Liver (tissue), 9 donors: ENCODE data around the gene MTIF2. TPM values are rescaled to one million over a fixed set of nuclear protein-coding genes. Genes with fewer than 3 reads are reported as not detected.

Experiments
- DNase-seq: peaks from one replicate; pipeline ENCODE4 v3.0.0-alpha.2; 2017; ENCODE audit warnings: low spot score
- H3K27ac ChIP-seq, 2 donors: one replicate each; pipeline ENCODE4 v1.7.0; 2013; ENCODE audit warnings: inconsistent platforms in 2 of 2, low read length in 2 of 2, control low read depth in 1 of 2, low read depth in 1 of 2, mild to moderate bottlenecking in 1 of 2
- H3K27me3 ChIP-seq, 4 donors: one replicate each; pipeline versions ENCODE4 v1.6.1 to v1.7.0; 2013; ENCODE audit warnings: low read length in 3 of 4, inconsistent platforms in 1 of 4, mild to moderate bottlenecking in 1 of 4, moderate library complexity in 1 of 4; ENCODE audit not compliant: control insufficient read depth in 4 of 4, insufficient read depth in 4 of 4
- H3K36me3 ChIP-seq, 4 donors: one replicate each; pipeline versions ENCODE4 v1.6.1 to v1.7.0; 2013; ENCODE audit warnings: low read length in 3 of 4, mild to moderate bottlenecking in 3 of 4, low read depth in 1 of 4, moderate library complexity in 1 of 4; ENCODE audit not compliant: control insufficient read depth in 4 of 4, insufficient read depth in 3 of 4
- H3K4me1 ChIP-seq, 4 donors: one replicate each; pipeline versions ENCODE4 v1.6.1 to v1.7.0; 2013; ENCODE audit warnings: low read length in 3 of 4, mild to moderate bottlenecking in 3 of 4, moderate library complexity in 1 of 4; ENCODE audit not compliant: control insufficient read depth in 4 of 4, insufficient read depth in 4 of 4
- H3K4me3 ChIP-seq, 3 donors: one replicate each; pipeline versions ENCODE4 v1.6.1 to v1.7.0; 2013; ENCODE audit warnings: low read length in 3 of 3, control low read depth in 1 of 3, low read depth in 1 of 3, mild to moderate bottlenecking in 1 of 3
- H3K9ac ChIP-seq, 2 donors: one replicate each; pipeline ENCODE4 v1.7.0; 2013; ENCODE audit warnings: low read length in 2 of 2, mild to moderate bottlenecking in 2 of 2, moderate library complexity in 2 of 2, control low read depth in 1 of 2, low read depth in 1 of 2
- H3K9me3 ChIP-seq, 4 donors: one replicate each; pipeline versions ENCODE4 v1.6.1 to v1.7.0; 2013; ENCODE audit warnings: low read length in 3 of 4; ENCODE audit not compliant: control insufficient read depth in 4 of 4
- FOXA2 ChIP-seq: IDR thresholded peaks from 2 replicates; pipeline ENCODE4 v1.6.1; 2016; ENCODE audit warnings: antibody characterized with exemption
- GABPA ChIP-seq, 2 donors: IDR thresholded peaks in 1 of 2; conservative IDR thresholded peaks in 1 of 2; 2 replicates each; pipeline ENCODE4 v1.6.1; 2016; ENCODE audit warnings: antibody characterized with exemption in 2 of 2, mild to moderate bottlenecking in 1 of 2, moderate library complexity in 1 of 2
- HNF4A ChIP-seq, 2 donors: conservative IDR thresholded peaks; 2 replicates each; pipeline ENCODE4 v1.6.1; 2016; ENCODE audit warnings: antibody characterized with exemption in 2 of 2, mild to moderate bottlenecking in 2 of 2
- HNF4G ChIP-seq: IDR thresholded peaks from 2 replicates; pipeline ENCODE4 v1.6.1; 2016; ENCODE audit warnings: antibody characterized with exemption
- JUND ChIP-seq, 2 donors: IDR thresholded peaks; 2 replicates each; pipeline ENCODE4 v1.6.1; 2016; ENCODE audit warnings: antibody characterized with exemption in 2 of 2
- MAX ChIP-seq: IDR thresholded peaks from 2 replicates; pipeline ENCODE4 v1.6.1; 2016; ENCODE audit warnings: antibody characterized with exemption
- RAD21 ChIP-seq, 2 donors: IDR thresholded peaks; 2 replicates each; pipeline ENCODE4 v1.6.1; 2016; ENCODE audit warnings: antibody characterized with exemption in 2 of 2, mild to moderate bottlenecking in 2 of 2
- REST ChIP-seq: IDR thresholded peaks from 2 replicates; pipeline ENCODE4 v1.6.1; 2016; ENCODE audit warnings: antibody characterized with exemption, mild to moderate bottlenecking
- RXRA ChIP-seq, 2 donors: IDR thresholded peaks; 2 replicates each; pipeline ENCODE4 v1.6.1; 2017 to 2018; ENCODE audit warnings: antibody characterized with exemption in 2 of 2, mild to moderate bottlenecking in 1 of 2
- TAF1 ChIP-seq: conservative IDR thresholded peaks from 2 replicates; pipeline ENCODE4 v1.6.1; 2016; ENCODE audit warnings: antibody characterized with exemption, mild to moderate bottlenecking
- YY1 ChIP-seq: IDR thresholded peaks from 2 replicates; pipeline ENCODE4 v1.6.1; 2016; ENCODE audit warnings: antibody characterized with exemption, mild to moderate bottlenecking
- ZBTB33 ChIP-seq: IDR thresholded peaks from 2 replicates; pipeline ENCODE4 v1.6.1; 2016; ENCODE audit warnings: antibody characterized with exemption
- WGBS: extraction: QIAGEN DNeasy Blood & Tissue Kit; methylation state at CpG from one replicate; pipeline ENCODE4 v1.1.7; 2013; 5-methylcytosine and 5-hydroxymethylcytosine counted together
- polyA plus RNA-seq, 2 donors: library from polyadenylated mRNA; stranded (reverse) in 1 of 2; unstranded in 1 of 2; fragments of 200-250 nt in 1 of 2; fragments of >200 nt in 1 of 2; fragmentation: Nextera tagmentation in 1 of 2; extraction: Ambion mirVana in 1 of 2; gene quantifications; one replicate each; pipeline versions ENCODE4 v1.2.1 to v1.2.3, GENCODE V29; 2013 to 2015
- total RNA-seq, 2 donors: library from RNA; depleted of rRNA; stranded (reverse); fragments of >200 nt; gene quantifications; one replicate each; pipeline ENCODE4 v1.2.3, GENCODE V29; 2014
- donor health status: healthy.
- donor health status: healthy.
- donor health status: healthy.
- donor health status: healthy.
- donor health status: healthy.

Gene MTIF2
- total and polyA plus RNA-seq, 4 donors = 15.4 to 29.7 (median 18.2) TPM

GRCh38 chr2:55232084-55232862, 36.8 kb downstream of the MTIF2 start, which contains the start of the genes CLHC1 and RPS27A (continued):
- peak; percentile 89 for TF ChIP-seq TAF1

- Histone ChIP-seq H3K9ac (peak overlapping the region; percentile 62 to 79), H3K36me3 (peaks cover 7 to 22% (median 18%) of the 10 kb centered on the region in 4 donors), H3K27ac (peak overlapping the region; percentile 89 to 96), H3K9me3 (no peaks in the 10 kb centered on the region), H3K4me1 (peaks cover 2 to 21% (median 11%) of the 10 kb centered on the region in 4 donors), H3K4me3 (peak overlapping the region; percentile 69 to 99 (median 98)), H3K27me3 (no peaks in the 10 kb centered on the region)
- no peak for DNase-seq
- 9% methylated on average over 13 of the region's 13 CpGs for WGBS
- TF ChIP-seq JUND (IDR thresholded peaks at IDR 0.05) = no peak
- no peak for TF ChIP-seq ZBTB33
- no peak for TF ChIP-seq FOXA2
- no peak for TF ChIP-seq YY1
- TF ChIP-seq MAX = no peak
- TF ChIP-seq HNF4G = no peak
- TF ChIP-seq GABPA (IDR thresholded peaks at IDR 0.05 in 1 of 2, conservative IDR thresholded peaks at IDR 0.05 in 1 of 2) = no peak
Measured at GRCh38 chr2:55231546-55232083, 37.4 kb downstream of the MTIF2 start.

- Histone ChIP-seq H3K4me3 (no peak overlapping the region), H3K36me3 (peaks cover 6 to 14% (median 11%) of the 10 kb centered on the region in 4 donors), H3K27me3 (no peaks in the 10 kb centered on the region), H3K4me1 (peaks cover 2 to 21% (median 11%) of the 10 kb centered on the region in 4 donors), H3K9ac (no peak overlapping the region), H3K27ac (no peak overlapping the region), H3K9me3 (no peaks in the 10 kb centered on the region)
- TF ChIP-seq RXRA (IDR thresholded peaks at IDR 0.05) = no peak
- no peak for TF ChIP-seq REST
- TF ChIP-seq TAF1 = no peak
- TF ChIP-seq HNF4A (conservative IDR thresholded peaks at IDR 0.05) = no peak
- no peak for TF ChIP-seq YY1
- TF ChIP-seq RAD21 (IDR thresholded peaks at IDR 0.05) = no peak
- WGBS = 97% methylated on average over 3 of the region's 3 CpGs
- no peak for DNase-seq
Measured at GRCh38 chr2:55230551-55230950, 38.5 kb downstream of the MTIF2 start.
